NCI-H526 treated with DMSO at 0.1 percent for 48 hours (cell line): Measurements from ENCODE around the gene DNAH3.
"Not testable (repeated sequence)": the region's sequence is repeated elsewhere in the genome, so short reads cannot be mapped to it uniquely, and the experiment has no call there.

Experiments used
- DNase-seq: peaks from one replicate; lab custom pipeline; 2025; lab: John Stamatoyannopoulos, UW

Gene DNAH3

GRCh38 chr16:20944861-20945574 is 205.6 kb downstream of the DNAH3 start:
- no peak for DNase-seq

GRCh38 chr16:20942256-20942655 is 208.4 kb downstream of the DNAH3 start:
- no peak for DNase-seq

GRCh38 chr16:20941636-20941926 is 209.1 kb downstream of the DNAH3 start:
- no peak for DNase-seq

GRCh38 chr16:20940871-20941635 is 209.6 kb downstream of the DNAH3 start:
- DNase-seq = no peak

GRCh38 chr16:20939611-20940010 is 211.0 kb downstream of the DNAH3 start:
- no peak for DNase-seq

- DNase-seq = no peak
Observed at GRCh38 chr16:20938426-20938825, 212.2 kb downstream of the DNAH3 start.

- no peak for DNase-seq
Observed at GRCh38 chr16:20937736-20938135, 212.9 kb downstream of the DNAH3 start.

GRCh38 chr16:20933589-20933988 is 217.1 kb downstream of the DNAH3 start:
- DNase-seq = no peak

GRCh38 chr16:20931066-20931600 is 219.5 kb downstream of the DNAH3 start:
- DNase-seq = no peak

- DNase-seq = no peak
Observed at GRCh38 chr16:20930365-20930690, 220.3 kb downstream of the DNAH3 start.

- DNase-seq = not testable (repeated sequence)
Observed at GRCh38 chr16:20929676-20930364, 220.8 kb downstream of the DNAH3 start.

- no peak for DNase-seq
Observed at GRCh38 chr16:20928774-20929411, 221.8 kb downstream of the DNAH3 start.

GRCh38 chr16:20925751-20926150 is 224.9 kb downstream of the DNAH3 start:
- no peak for DNase-seq

GRCh38 chr16:20923876-20924275 is 226.8 kb downstream of the DNAH3 start:
- no peak for DNase-seq

- DNase-seq = no peak
Observed at GRCh38 chr16:20920799-20921198, 229.8 kb downstream of the DNAH3 start.

- no peak for DNase-seq
Observed at GRCh38 chr16:20920091-20920490, 230.6 kb downstream of the DNAH3 start.

- no peak for DNase-seq
Observed at GRCh38 chr16:20918486-20919239, 232.0 kb downstream of the DNAH3 start.

GRCh38 chr16:20916942-20917341 is 233.7 kb downstream of the DNAH3 start:
- DNase-seq = no peak

- DNase-seq = no peak
Observed at GRCh38 chr16:20916289-20916688, 234.4 kb downstream of the DNAH3 start.

- no peak for DNase-seq
Observed at GRCh38 chr16:20911361-20911760, 239.3 kb downstream of the DNAH3 start.

GRCh38 chr16:20910781-20911321 is 239.8 kb downstream of the DNAH3 start:
- DNase-seq = no peak
